Measurements from ENCODE around the gene RAD51B. TPM values are rescaled to one million over a fixed set of nuclear protein-coding genes. Genes with fewer than 3 reads are reported as not detected.

RAD51B gene
- total and polyA plus RNA-seq, 2 of the 13 experiments (the other 11 are each of a cell fraction or from before 2014, with no cell fraction given) = 7.0 to 9.5 TPM

GRCh38 chr14:68651075-68651474 lies 831.5 kb downstream of the RAD51B start:
- intact Hi-C loops (cut with micrococcal nuclease; ENCODE audit: unreplicated experiment) = loop anchor here (10.0 kb wide), 1 partner anchor 406 kb away; no protein-coding TSS in a partner anchor
- ChIA-PET CTCF (ENCODE audit: low intra/inter-chr PET ratio, low total read pairs) (no interaction called here), POLR2A (no interaction called here)
- Histone ChIP-seq H2AFZ (ENCODE audit: low read length) (no peak overlapping the region), H4K20me1 (ENCODE audit: insufficient read depth, low read length) (no peaks in the 10 kb centered on the region), H3K9me3 (ENCODE audit: low read length) (no peaks in the 10 kb centered on the region), H3K27ac (ENCODE audit: extremely low read length, insufficient read depth, low read length) (no peak overlapping the region), H3K4me2 (ENCODE audit: low read depth, low read length) (no peak overlapping the region), H3K79me2 (ENCODE audit: insufficient read depth, low read length) (no peaks in the 10 kb centered on the region), H3K36me3 (replicated peaks in 1 of 2; ENCODE audit: control insufficient read depth in 1 of 2, insufficient read depth in 2 of 2, low read length in 2 of 2) (no peaks in the 10 kb centered on the region), H3K4me1 (ENCODE audit: insufficient read depth, low read length) (peaks cover 31% of the 10 kb centered on the region), H3K4me3 (replicated peaks in 1 of 3; ENCODE audit: insufficient read depth in 1 of 3, low read depth in 2 of 3, low read length in 3 of 3) (no peak overlapping the region), H3K27me3 (ENCODE audit: control insufficient read depth in 1 of 2, insufficient read depth in 2 of 2, low read length in 2 of 2) (no peaks in the 10 kb centered on the region), H3K9ac (ENCODE audit: insufficient read depth, low read depth, low read length) (no peak overlapping the region)
- in situ Hi-C loops (cut with HindIII; ENCODE audit: extremely low pct_ligation_motif_present, low pct_unique_long_range_greater_than_20kb) = loop anchor here (25.0 kb wide), 1 partner anchor 714 kb away; no protein-coding TSS in a partner anchor
- WGBS (ENCODE audit: low lambda C conversion rate) = 89% methylated on average over 4 of the region's 4 CpGs
- no TSS peak for BruUV-seq (replicated peaks)
- FAIRE-seq (no peak), ATAC-seq (no peak), DNase-seq (ENCODE audit: low spot score) (no peak)
- TF ChIP-seq ZNF605 (CRISPR knock-in tag; IDR thresholded peaks at IDR 0.05) (no peak), NFE2 (CRISPR knock-in tag; IDR thresholded peaks at IDR 0.05) (no peak), NR1H2 (CRISPR knock-in tag; IDR thresholded peaks at IDR 0.05; ENCODE audit: borderline replicate concordance, low read depth) (no peak)
- TF ChIP-seq, protein P1, sequence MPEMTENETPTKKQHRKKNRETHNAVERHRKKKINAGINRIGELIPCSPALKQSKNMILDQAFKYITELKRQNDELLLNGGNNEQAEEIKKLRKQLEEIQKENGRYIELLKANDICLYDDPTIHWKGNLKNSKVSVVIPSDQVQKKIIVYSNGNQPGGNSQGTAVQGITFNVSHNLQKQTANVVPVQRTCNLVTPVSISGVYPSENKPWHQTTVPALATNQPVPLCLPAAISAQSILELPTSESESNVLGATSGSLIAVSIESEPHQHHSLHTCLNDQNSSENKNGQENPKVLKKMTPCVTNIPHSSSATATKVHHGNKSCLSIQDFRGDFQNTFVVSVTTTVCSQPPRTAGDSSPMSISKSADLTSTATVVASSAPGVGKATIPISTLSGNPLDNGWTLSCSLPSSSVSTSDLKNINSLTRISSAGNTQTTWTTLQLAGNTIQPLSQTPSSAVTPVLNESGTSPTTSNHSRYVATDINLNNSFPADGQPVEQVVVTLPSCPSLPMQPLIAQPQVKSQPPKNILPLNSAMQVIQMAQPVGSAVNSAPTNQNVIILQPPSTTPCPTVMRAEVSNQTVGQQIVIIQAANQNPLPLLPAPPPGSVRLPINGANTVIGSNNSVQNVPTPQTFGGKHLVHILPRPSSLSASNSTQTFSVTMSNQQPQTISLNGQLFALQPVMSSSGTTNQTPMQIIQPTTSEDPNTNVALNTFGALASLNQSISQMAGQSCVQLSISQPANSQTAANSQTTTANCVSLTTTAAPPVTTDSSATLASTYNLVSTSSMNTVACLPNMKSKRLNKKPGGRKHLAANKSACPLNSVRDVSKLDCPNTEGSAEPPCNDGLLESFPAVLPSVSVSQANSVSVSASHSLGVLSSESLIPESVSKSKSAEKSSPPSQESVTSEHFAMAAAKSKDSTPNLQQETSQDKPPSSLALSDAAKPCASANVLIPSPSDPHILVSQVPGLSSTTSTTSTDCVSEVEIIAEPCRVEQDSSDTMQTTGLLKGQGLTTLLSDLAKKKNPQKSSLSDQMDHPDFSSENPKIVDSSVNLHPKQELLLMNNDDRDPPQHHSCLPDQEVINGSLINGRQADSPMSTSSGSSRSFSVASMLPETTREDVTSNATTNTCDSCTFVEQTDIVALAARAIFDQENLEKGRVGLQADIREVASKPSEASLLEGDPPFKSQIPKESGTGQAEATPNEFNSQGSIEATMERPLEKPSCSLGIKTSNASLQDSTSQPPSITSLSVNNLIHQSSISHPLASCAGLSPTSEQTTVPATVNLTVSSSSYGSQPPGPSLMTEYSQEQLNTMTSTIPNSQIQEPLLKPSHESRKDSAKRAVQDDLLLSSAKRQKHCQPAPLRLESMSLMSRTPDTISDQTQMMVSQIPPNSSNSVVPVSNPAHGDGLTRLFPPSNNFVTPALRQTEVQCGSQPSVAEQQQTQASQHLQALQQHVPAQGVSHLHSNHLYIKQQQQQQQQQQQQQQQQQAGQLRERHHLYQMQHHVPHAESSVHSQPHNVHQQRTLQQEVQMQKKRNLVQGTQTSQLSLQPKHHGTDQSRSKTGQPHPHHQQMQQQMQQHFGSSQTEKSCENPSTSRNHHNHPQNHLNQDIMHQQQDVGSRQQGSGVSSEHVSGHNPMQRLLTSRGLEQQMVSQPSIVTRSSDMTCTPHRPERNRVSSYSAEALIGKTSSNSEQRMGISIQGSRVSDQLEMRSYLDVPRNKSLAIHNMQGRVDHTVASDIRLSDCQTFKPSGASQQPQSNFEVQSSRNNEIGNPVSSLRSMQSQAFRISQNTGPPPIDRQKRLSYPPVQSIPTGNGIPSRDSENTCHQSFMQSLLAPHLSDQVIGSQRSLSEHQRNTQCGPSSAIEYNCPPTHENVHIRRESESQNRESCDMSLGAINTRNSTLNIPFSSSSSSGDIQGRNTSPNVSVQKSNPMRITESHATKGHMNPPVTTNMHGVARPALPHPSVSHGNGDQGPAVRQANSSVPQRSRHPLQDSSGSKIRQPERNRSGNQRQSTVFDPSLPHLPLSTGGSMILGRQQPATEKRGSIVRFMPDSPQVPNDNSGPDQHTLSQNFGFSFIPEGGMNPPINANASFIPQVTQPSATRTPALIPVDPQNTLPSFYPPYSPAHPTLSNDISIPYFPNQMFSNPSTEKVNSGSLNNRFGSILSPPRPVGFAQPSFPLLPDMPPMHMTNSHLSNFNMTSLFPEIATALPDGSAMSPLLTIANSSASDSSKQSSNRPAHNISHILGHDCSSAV (CRISPR knock-in tag; IDR thresholded peaks at IDR 0.05; ENCODE audit: borderline replicate concordance) = no peak
- TF ChIP-seq, protein P2, sequence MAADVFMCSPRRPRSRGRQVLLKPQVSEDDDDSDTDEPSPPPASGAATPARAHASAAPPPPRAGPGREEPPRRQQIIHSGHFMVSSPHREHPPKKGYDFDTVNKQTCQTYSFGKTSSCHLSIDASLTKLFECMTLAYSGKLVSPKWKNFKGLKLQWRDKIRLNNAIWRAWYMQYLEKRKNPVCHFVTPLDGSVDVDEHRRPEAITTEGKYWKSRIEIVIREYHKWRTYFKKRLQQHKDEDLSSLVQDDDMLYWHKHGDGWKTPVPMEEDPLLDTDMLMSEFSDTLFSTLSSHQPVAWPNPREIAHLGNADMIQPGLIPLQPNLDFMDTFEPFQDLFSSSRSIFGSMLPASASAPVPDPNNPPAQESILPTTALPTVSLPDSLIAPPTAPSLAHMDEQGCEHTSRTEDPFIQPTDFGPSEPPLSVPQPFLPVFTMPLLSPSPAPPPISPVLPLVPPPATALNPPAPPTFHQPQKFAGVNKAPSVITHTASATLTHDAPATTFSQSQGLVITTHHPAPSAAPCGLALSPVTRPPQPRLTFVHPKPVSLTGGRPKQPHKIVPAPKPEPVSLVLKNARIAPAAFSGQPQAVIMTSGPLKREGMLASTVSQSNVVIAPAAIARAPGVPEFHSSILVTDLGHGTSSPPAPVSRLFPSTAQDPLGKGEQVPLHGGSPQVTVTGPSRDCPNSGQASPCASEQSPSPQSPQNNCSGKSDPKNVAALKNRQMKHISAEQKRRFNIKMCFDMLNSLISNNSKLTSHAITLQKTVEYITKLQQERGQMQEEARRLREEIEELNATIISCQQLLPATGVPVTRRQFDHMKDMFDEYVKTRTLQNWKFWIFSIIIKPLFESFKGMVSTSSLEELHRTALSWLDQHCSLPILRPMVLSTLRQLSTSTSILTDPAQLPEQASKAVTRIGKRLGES (CRISPR knock-in tag; IDR thresholded peaks at IDR 0.05; ENCODE audit: borderline replicate concordance) = no peak

Measured in HepG2 (cell line).